Sigmoid colon (tissue), 4 donors: ENCODE results near the gene CPNE4.

Source experiments
- POLR2AphosphoS5 ChIP-seq, 4 donors: sonication (generic); formaldehyde crosslinking; IDR thresholded peaks; one replicate each; pipeline ENCODE4 v1.6.1; 2017; ENCODE audit warnings: antibody characterized with exemption in 4 of 4
- TF ChIP-seq, protein P1 (sequence below), 4 experiments: fragments of 450-650 bp in 3 of 4; fragments of 200-600 bp in 1 of 4; IDR thresholded peaks; one replicate each; pipeline ENCODE4 v1.5.1; 2016 to 2019; ENCODE audit warnings: antibody characterized with exemption in 4 of 4, mild to moderate bottlenecking in 3 of 4, moderate library complexity in 2 of 4

DNA sequence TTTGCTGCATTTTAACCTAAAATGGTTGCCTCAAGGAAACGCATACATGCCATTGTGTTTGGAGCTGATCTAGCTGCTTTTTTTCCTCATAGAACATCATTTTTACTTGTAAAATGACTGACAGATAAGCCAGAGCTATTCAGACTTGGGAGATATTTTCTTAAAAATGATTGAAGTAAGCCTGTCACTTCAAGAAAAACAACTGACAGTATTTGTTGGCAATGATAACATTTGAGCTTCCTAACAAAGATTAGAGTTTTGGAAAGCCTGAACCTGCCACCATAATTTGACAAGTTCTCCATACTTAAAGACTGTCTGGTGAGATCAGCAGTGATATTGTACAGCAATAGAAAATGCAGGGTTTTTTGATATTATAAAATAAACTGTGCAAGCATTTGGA is 504.4 kb downstream of the CPNE4 start:
- TF ChIP-seq, protein P1, sequence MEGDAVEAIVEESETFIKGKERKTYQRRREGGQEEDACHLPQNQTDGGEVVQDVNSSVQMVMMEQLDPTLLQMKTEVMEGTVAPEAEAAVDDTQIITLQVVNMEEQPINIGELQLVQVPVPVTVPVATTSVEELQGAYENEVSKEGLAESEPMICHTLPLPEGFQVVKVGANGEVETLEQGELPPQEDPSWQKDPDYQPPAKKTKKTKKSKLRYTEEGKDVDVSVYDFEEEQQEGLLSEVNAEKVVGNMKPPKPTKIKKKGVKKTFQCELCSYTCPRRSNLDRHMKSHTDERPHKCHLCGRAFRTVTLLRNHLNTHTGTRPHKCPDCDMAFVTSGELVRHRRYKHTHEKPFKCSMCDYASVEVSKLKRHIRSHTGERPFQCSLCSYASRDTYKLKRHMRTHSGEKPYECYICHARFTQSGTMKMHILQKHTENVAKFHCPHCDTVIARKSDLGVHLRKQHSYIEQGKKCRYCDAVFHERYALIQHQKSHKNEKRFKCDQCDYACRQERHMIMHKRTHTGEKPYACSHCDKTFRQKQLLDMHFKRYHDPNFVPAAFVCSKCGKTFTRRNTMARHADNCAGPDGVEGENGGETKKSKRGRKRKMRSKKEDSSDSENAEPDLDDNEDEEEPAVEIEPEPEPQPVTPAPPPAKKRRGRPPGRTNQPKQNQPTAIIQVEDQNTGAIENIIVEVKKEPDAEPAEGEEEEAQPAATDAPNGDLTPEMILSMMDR (IDR thresholded peaks at IDR 0.05) = no peak
- no peak for TF ChIP-seq POLR2AphosphoS5 (IDR thresholded peaks at IDR 0.05)
